CD14-positive monocyte (primary cell): Measurements from ENCODE around the gene FBXO30. TPM values are rescaled to one million over a fixed set of nuclear protein-coding genes. Genes with fewer than 3 reads are reported as not detected.

Experiments
- DNase-seq, 3 donors: peaks; one replicate each; pipeline ENCODE4 v3.0.0-alpha.2; 2011 to 2022
- H2AFZ ChIP-seq: 2 replicates; pipeline ENCODE4 v1.6.0; 2012; ENCODE audit warnings: mild to moderate bottlenecking, low read depth, low read length, inconsistent platforms; ENCODE audit not compliant: insufficient read depth, poor library complexity, severe bottlenecking
- H3K27ac ChIP-seq, 2 donors: 1 replicate in 1 of 2; 2 replicates in 1 of 2; pipeline ENCODE4 v1.5.1; 2012 to 2013; ENCODE audit warnings: low read length in 2 of 2, control low read depth in 1 of 2, inconsistent platforms in 1 of 2, low read depth in 1 of 2, mild to moderate bottlenecking in 1 of 2
- H3K27me3 ChIP-seq, 2 donors: one replicate each; pipeline versions ENCODE4 v1.6.0 to v1.6.1; 2011 to 2013; ENCODE audit warnings: low read length in 2 of 2; ENCODE audit not compliant: control insufficient read depth in 2 of 2, insufficient read depth in 2 of 2
- H3K36me3 ChIP-seq, 2 donors: replicated peaks in 1 of 2; 1 replicate in 1 of 2; 2 replicates in 1 of 2; pipeline versions ENCODE4 v1.5.1 to v1.6.1; 2012 to 2013; ENCODE audit warnings: low read length in 2 of 2, control low read depth in 1 of 2, inconsistent platforms in 1 of 2, mild to moderate bottlenecking in 1 of 2; ENCODE audit not compliant: insufficient read depth in 2 of 2, control insufficient read depth in 1 of 2
- H3K4me1 ChIP-seq, 2 donors: 1 replicate in 1 of 2; 2 replicates in 1 of 2; pipeline versions ENCODE4 v1.5.1 to v1.6.1; 2012 to 2013; ENCODE audit warnings: low read length in 2 of 2, control low read depth in 1 of 2, inconsistent platforms in 1 of 2, mild to moderate bottlenecking in 1 of 2, moderate library complexity in 1 of 2; ENCODE audit not compliant: insufficient read depth in 2 of 2, control insufficient read depth in 1 of 2
- H3K4me2 ChIP-seq: replicated peaks from 2 replicates; pipeline ENCODE3; 2012; ENCODE audit warnings: low read length, moderate library complexity, mild to moderate bottlenecking; ENCODE audit not compliant: poor library complexity, severe bottlenecking; ENCODE audit errors: extremely low read depth
- H3K4me3 ChIP-seq, 3 experiments: fragments of 200-600 bp in 1 of 3; sonication (generic) in 1 of 3; replicated peaks in 1 of 3; 1 replicate in 2 of 3; 2 replicates in 1 of 3; pipeline ENCODE4 v1.5.1; 2011 to 2013; ENCODE audit warnings: low read length in 3 of 3, mild to moderate bottlenecking in 3 of 3, control low read depth in 2 of 3, low read depth in 2 of 3, inconsistent platforms in 1 of 3, moderate library complexity in 1 of 3
- H3K79me2 ChIP-seq: 2 replicates; pipeline ENCODE4 v1.6.0; 2012; ENCODE audit warnings: mild to moderate bottlenecking, control low read depth, inconsistent platforms, low read length, moderate library complexity; ENCODE audit not compliant: insufficient read depth
- H3K9ac ChIP-seq: 2 replicates; pipeline ENCODE4 v1.6.0; 2017; ENCODE audit warnings: low read length, mild to moderate bottlenecking; ENCODE audit not compliant: insufficient read depth, poor library complexity, severe bottlenecking
- H3K9me3 ChIP-seq, 2 donors: replicated peaks in 1 of 2; 1 replicate in 1 of 2; 2 replicates in 1 of 2; pipeline versions ENCODE4 v1.5.1 to v1.6.1; 2012 to 2013; ENCODE audit warnings: low read length in 2 of 2, control low read depth in 1 of 2; ENCODE audit not compliant: control insufficient read depth in 1 of 2, insufficient read depth in 1 of 2
- H4K20me1 ChIP-seq: 2 replicates; pipeline ENCODE4 v1.6.0; 2012; ENCODE audit warnings: mild to moderate bottlenecking, low read length, control low read depth, moderate library complexity; ENCODE audit not compliant: insufficient read depth
- H3K27ac Mint-ChIP-seq, 7 donors: one replicate each; pipeline ENCODE4 v1.8.0; 2020; ENCODE audit warnings: mild to moderate bottlenecking in 7 of 7, mixed read lengths in 7 of 7, moderate library complexity in 6 of 7, inconsistent platforms in 2 of 7
- H3K27me3 Mint-ChIP-seq, 3 donors: one replicate each; pipeline ENCODE4 v1.8.0; 2021 to 2022; ENCODE audit warnings: low read depth in 3 of 3, mild to moderate bottlenecking in 3 of 3, mixed read lengths in 3 of 3, moderate library complexity in 3 of 3, inconsistent platforms in 1 of 3
- H3K36me3 Mint-ChIP-seq, 2 donors: one replicate each; pipeline ENCODE4 v1.8.0; 2020; ENCODE audit warnings: mixed read lengths in 2 of 2, inconsistent platforms in 1 of 2, mild to moderate bottlenecking in 1 of 2
- H3K4me1 Mint-ChIP-seq: one replicate; pipeline ENCODE4 v1.8.0; 2020; ENCODE audit warnings: mild to moderate bottlenecking, mixed read lengths
- H3K4me3 Mint-ChIP-seq, 2 donors: one replicate each; pipeline ENCODE4 v1.8.0; 2020; ENCODE audit warnings: mild to moderate bottlenecking in 2 of 2, mixed read lengths in 2 of 2, moderate library complexity in 1 of 2
- H3K9me3 Mint-ChIP-seq, 7 donors: one replicate each; pipeline ENCODE4 v1.8.0; 2020 to 2022; ENCODE audit warnings: mixed read lengths in 7 of 7, mild to moderate bottlenecking in 6 of 7, moderate library complexity in 6 of 7, inconsistent platforms in 2 of 7
- intact Hi-C, 2 donors: fragments of 100-400 bp; cut with micrococcal nuclease; formaldehyde crosslinking; loops; one replicate each; pipeline versions ENCODE4 v1.15.0 to v1.15.1; 2023
- polyA plus RNA-seq, 3 donors: library from polyadenylated mRNA; depleted of rRNA in 1 of 3; unstranded in 2 of 3; stranded (reverse) in 1 of 3; fragments of 300-500 nt in 2 of 3; fragments of >200 nt in 1 of 3; fragmentation: Illumina TruSeq in 2 of 3; gene quantifications; 1 replicate in 2 of 3; 2 replicates in 1 of 3; pipeline ENCODE4 v1.2.3, GENCODE V29; 2012 to 2021
- TF ChIP-seq, protein P1 (sequence below): fragments of 200-600 bp; IDR thresholded peaks from one replicate; pipeline ENCODE4 v1.8.0; 2022; ENCODE audit warnings: antibody characterized with exemption, mild to moderate bottlenecking

FBXO30 gene
- polyA plus RNA-seq, 3 donors, result 0.83 to 1.7 (median 1.1) TPM

GRCh38 chr6:145765449-145765848 is 49.1 kb downstream of the FBXO30 start:
- peaks cover 0 to 3% of the 10 kb centered on the region in 2 donors for H3K9me3 ChIP-seq
- no peaks in the 10 kb centered on the region for H3K27me3 ChIP-seq
- no peaks in the 10 kb centered on the region for H3K79me2 ChIP-seq
- intact Hi-C loops, result no loop called here
- Mint-ChIP-seq H3K27ac (no peak overlapping the region), H3K36me3 (no peaks in the 10 kb centered on the region), H3K9me3 (peaks cover 2 to 8% (median 3%) of the 10 kb centered on the region in 7 donors), H3K4me3 (no peak overlapping the region), H3K4me1 (peaks cover 8% of the 10 kb centered on the region), H3K27me3 (peaks cover 0 to 6% (median 0%) of the 10 kb centered on the region in 3 donors)
- no peak overlapping the region for H3K4me2 ChIP-seq
- no peak overlapping the region for H3K27ac ChIP-seq
- H2AFZ ChIP-seq, result no peak overlapping the region
- H3K36me3 ChIP-seq, result no peaks in the 10 kb centered on the region
- TF ChIP-seq, protein P1, sequence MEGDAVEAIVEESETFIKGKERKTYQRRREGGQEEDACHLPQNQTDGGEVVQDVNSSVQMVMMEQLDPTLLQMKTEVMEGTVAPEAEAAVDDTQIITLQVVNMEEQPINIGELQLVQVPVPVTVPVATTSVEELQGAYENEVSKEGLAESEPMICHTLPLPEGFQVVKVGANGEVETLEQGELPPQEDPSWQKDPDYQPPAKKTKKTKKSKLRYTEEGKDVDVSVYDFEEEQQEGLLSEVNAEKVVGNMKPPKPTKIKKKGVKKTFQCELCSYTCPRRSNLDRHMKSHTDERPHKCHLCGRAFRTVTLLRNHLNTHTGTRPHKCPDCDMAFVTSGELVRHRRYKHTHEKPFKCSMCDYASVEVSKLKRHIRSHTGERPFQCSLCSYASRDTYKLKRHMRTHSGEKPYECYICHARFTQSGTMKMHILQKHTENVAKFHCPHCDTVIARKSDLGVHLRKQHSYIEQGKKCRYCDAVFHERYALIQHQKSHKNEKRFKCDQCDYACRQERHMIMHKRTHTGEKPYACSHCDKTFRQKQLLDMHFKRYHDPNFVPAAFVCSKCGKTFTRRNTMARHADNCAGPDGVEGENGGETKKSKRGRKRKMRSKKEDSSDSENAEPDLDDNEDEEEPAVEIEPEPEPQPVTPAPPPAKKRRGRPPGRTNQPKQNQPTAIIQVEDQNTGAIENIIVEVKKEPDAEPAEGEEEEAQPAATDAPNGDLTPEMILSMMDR, result no peak
- no peaks in the 10 kb centered on the region for H3K4me1 ChIP-seq
- no peak overlapping the region for H3K4me3 ChIP-seq
- no peak for DNase-seq
- H3K9ac ChIP-seq, result no peak overlapping the region
- no peaks in the 10 kb centered on the region for H4K20me1 ChIP-seq

DNA sequence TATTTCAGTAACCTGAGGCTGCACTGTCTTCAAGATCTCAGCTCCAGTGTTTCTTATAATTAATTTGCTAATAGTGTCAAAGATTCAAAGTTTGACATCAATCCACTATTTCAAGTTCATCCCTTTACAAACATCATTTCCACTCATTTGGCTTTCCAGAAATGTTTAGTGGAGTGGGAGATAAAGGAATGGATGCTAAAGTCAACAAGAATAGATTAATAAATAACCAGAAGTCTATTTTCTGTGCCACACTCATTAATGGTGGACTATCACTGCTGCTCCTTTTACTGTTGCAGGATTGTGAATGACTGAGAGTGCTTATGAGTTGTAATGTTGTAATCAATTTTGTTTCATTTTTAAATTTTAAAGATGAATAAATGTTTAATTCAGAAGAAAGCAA is 50.9 kb downstream of the FBXO30 start:
- H3K4me1 Mint-ChIP-seq, result peaks cover 8% of the 10 kb centered on the region
- intact Hi-C loops, result no loop called here
- no peaks in the 10 kb centered on the region for H3K4me1 ChIP-seq
- no peak overlapping the region for H3K9ac ChIP-seq
- H3K27ac ChIP-seq, result no peak overlapping the region
- H3K27ac Mint-ChIP-seq, result no peak overlapping the region
- no peak for DNase-seq
- H3K4me3 Mint-ChIP-seq, result no peak overlapping the region
- no peak overlapping the region for H3K4me2 ChIP-seq
- H3K27me3 ChIP-seq, result no peaks in the 10 kb centered on the region
- no peaks in the 10 kb centered on the region for H3K79me2 ChIP-seq
- TF ChIP-seq, protein P1, result no peak
- no peak overlapping the region for H2AFZ ChIP-seq
- H3K36me3 ChIP-seq, result no peaks in the 10 kb centered on the region
- H4K20me1 ChIP-seq, result no peaks in the 10 kb centered on the region
- H3K36me3 Mint-ChIP-seq, result no peaks in the 10 kb centered on the region
- H3K27me3 Mint-ChIP-seq, result peaks cover 0 to 6% (median 0%) of the 10 kb centered on the region in 3 donors
- no peaks in the 10 kb centered on the region for H3K9me3 ChIP-seq
- H3K9me3 Mint-ChIP-seq, result peaks cover 2 to 8% (median 3%) of the 10 kb centered on the region in 7 donors
- H3K4me3 ChIP-seq, result no peak overlapping the region
